HCT116 (cell line): ENCODE measurements around the gene SMIM44. TPM values are rescaled to one million over a fixed set of nuclear protein-coding genes. Genes with fewer than 3 reads are reported as not detected.

Experiments
- ATAC-seq: fragments of 200-7000 bp; cut with Tn5 transposase; 2 replicates; pipeline ENCODE4 v1.9.1; 2020; ENCODE audit warnings: mild to moderate bottlenecking, moderate library complexity
- BruUV-seq: library from RNA; stranded (reverse); fragments of 400-500 nt; replicated peaks from 2 replicates; lab custom pipeline; 2021; lab: Mats Ljungman, UMichigan
- CTCF ChIA-PET: fragments of 300-600 bp; sonication (Branson Sonifier 250); formaldehyde crosslinking; loops from one replicate; lab custom pipeline; 2021; ENCODE audit warnings: antibody characterized with exemption; lab: Charles Lee
- POLR2A ChIA-PET: fragments of 300-600, 350-600 bp; sonication (Branson Sonifier 250); formaldehyde crosslinking; loops from one replicate; lab custom pipeline; 2021; ENCODE audit warnings: antibody characterized with exemption; lab: Charles Lee
- RAD21 ChIA-PET, 2 experiments: fragments of 300-600 bp; sonication (Branson Sonifier 250); formaldehyde crosslinking; loops; one replicate each; lab custom pipeline; 2023; ENCODE audit warnings: low total read pairs in 2 of 2; ENCODE audit not compliant: uncharacterized antibody in 2 of 2, unreplicated experiment in 2 of 2, low non-redundant PET in 1 of 2; lab: Charles Lee
- DNase-seq: peaks from one replicate; pipeline ENCODE4 v3.0.0-alpha.2; 2010; ENCODE audit warnings: low read depth, low spot score
- H2AFZ ChIP-seq: fragments of 200-600 bp; shearing (Covaris generic), sonication (generic); 2 replicates; pipeline ENCODE4 v1.6.1; 2017; ENCODE audit warnings: low read depth, mixed run types, mixed read lengths, antibody characterized with exemption, low read length; ENCODE audit not compliant: poor library complexity, severe bottlenecking
- H3K27ac ChIP-seq: 2 replicates; pipeline ENCODE4 v1.5.1; 2012; ENCODE audit warnings: low read depth, low read length
- H3K27me3 ChIP-seq: fragments of 200-600 bp; sonication (generic); 2 replicates; pipeline ENCODE4 v1.6.1; 2016; ENCODE audit warnings: mixed run types, low read length, mixed read lengths; ENCODE audit not compliant: insufficient read depth
- H3K36me3 ChIP-seq, 2 experiments: fragments of 200-500 bp in 1 of 2; fragments of 200-600 bp in 1 of 2; sonication (Bioruptor generic) in 1 of 2; sonication (generic) in 1 of 2; 2 replicates each; pipeline versions ENCODE4 v1.5.1 to v1.6.1; 2014 to 2016; ENCODE audit warnings: low read length in 2 of 2, inconsistent platforms in 1 of 2, mixed read lengths in 1 of 2, mixed run types in 1 of 2; ENCODE audit not compliant: insufficient read depth in 2 of 2, control insufficient read depth in 1 of 2
- H3K4me1 ChIP-seq, 2 experiments: fragments of 200-600 bp in 1 of 2; sonication (generic) in 1 of 2; 2 replicates each; pipeline versions ENCODE4 v1.5.1 to v1.6.1; 2012 to 2017; ENCODE audit warnings: low read length in 2 of 2, inconsistent platforms in 1 of 2, mild to moderate bottlenecking in 1 of 2, mixed read lengths in 1 of 2, mixed run types in 1 of 2, moderate library complexity in 1 of 2; ENCODE audit not compliant: insufficient read depth in 2 of 2, control insufficient read depth in 1 of 2
- H3K4me2 ChIP-seq: fragments of 200-600 bp; sonication (generic); 2 replicates; pipeline ENCODE4 v1.6.1; 2017; ENCODE audit warnings: mixed run types, low read length, mixed read lengths
- H3K4me3 ChIP-seq, 2 experiments: fragments of 200-600 bp in 1 of 2; sonication (generic) in 1 of 2; replicated peaks in 1 of 2; 2 replicates each; pipeline ENCODE4 v1.5.1; 2011 to 2016; ENCODE audit warnings: low read length in 2 of 2, control low read depth in 1 of 2, low read depth in 1 of 2, mild to moderate bottlenecking in 1 of 2, mixed read lengths in 1 of 2, mixed run types in 1 of 2
- H3K79me2 ChIP-seq: fragments of 200-600 bp; sonication (generic); 2 replicates; pipeline ENCODE4 v1.6.1; 2017; ENCODE audit warnings: mild to moderate bottlenecking, mixed run types, low read length, moderate library complexity, mixed read lengths; ENCODE audit not compliant: insufficient read depth
- H3K9ac ChIP-seq: fragments of 200-600 bp; sonication (generic); 2 replicates; pipeline ENCODE4 v1.6.1; 2016; ENCODE audit warnings: low read length, mixed read lengths
- H3K9me2 ChIP-seq: fragments of 200-600 bp; sonication (generic), shearing (Covaris generic); 2 replicates; pipeline ENCODE4 v1.6.1; 2017; ENCODE audit warnings: mixed run types, mild to moderate bottlenecking, moderate library complexity; ENCODE audit not compliant: insufficient read depth
- H3K9me3 ChIP-seq, 2 experiments: fragments of 200-500 bp in 1 of 2; fragments of 200-600 bp in 1 of 2; sonication (Bioruptor generic) in 1 of 2; sonication (generic) in 1 of 2; 2 replicates each; pipeline ENCODE4 v1.6.1; 2014 to 2017; ENCODE audit warnings: low read length in 2 of 2, mixed read lengths in 2 of 2, inconsistent platforms in 1 of 2, low read depth in 1 of 2, mild to moderate bottlenecking in 1 of 2, mixed run types in 1 of 2, moderate library complexity in 1 of 2; ENCODE audit not compliant: control insufficient read depth in 1 of 2, insufficient read depth in 1 of 2
- H4K20me1 ChIP-seq: fragments of 200-600 bp; sonication (generic), shearing (Covaris generic); 2 replicates; pipeline ENCODE4 v1.6.1; 2017; ENCODE audit warnings: mixed run types, mild to moderate bottlenecking, moderate library complexity; ENCODE audit not compliant: insufficient read depth
- ATF3 ChIP-seq: IDR thresholded peaks from 2 replicates; pipeline ENCODE4 v1.6.1; 2012
- CEBPB ChIP-seq: IDR thresholded peaks from 2 replicates; pipeline ENCODE4 v1.6.1; 2012; ENCODE audit warnings: low read depth
- CTCF ChIP-seq, 3 experiments: fragments of 200-600 bp in 1 of 3; sonication (generic) in 1 of 3; IDR thresholded peaks in 2 of 3; conservative IDR thresholded peaks in 1 of 3; 2 replicates each; pipeline ENCODE4 v1.5.1; 2012 to 2017; ENCODE audit warnings: low read depth in 2 of 3, low read length in 2 of 3, antibody characterized with exemption in 1 of 3, borderline replicate concordance in 1 of 3, control low read depth in 1 of 3, mild to moderate bottlenecking in 1 of 3, mixed read lengths in 1 of 3, mixed run types in 1 of 3, moderate library complexity in 1 of 3; ENCODE audit not compliant: insufficient read depth in 1 of 3
- EZH2 ChIP-seq: fragments of 200-600 bp; sonication (generic); IDR thresholded peaks from 2 replicates; pipeline ENCODE4 v1.6.1; 2017; ENCODE audit warnings: antibody characterized with exemption, mixed run types
- EZH2phosphoT487 ChIP-seq: fragments of 200-600 bp; IDR thresholded peaks from 2 replicates; pipeline ENCODE4 v1.6.1; 2018; ENCODE audit warnings: antibody characterized with exemption, borderline replicate concordance
- FOSL1 ChIP-seq: IDR thresholded peaks from 2 replicates; pipeline ENCODE4 v1.6.1; 2012; ENCODE audit warnings: low read depth
- JUND ChIP-seq: IDR thresholded peaks from 2 replicates; pipeline ENCODE4 v1.6.1; 2012
- MAX ChIP-seq: IDR thresholded peaks from 2 replicates; pipeline ENCODE4 v1.6.1; 2012
- POLR2A ChIP-seq: IDR thresholded peaks from 2 replicates; pipeline ENCODE4 v1.7.0; 2011; ENCODE audit warnings: borderline replicate concordance; ENCODE audit not compliant: insufficient read depth, insufficient read length; ENCODE audit errors: extremely low read depth
- SIN3A ChIP-seq: IDR thresholded peaks from 2 replicates; pipeline ENCODE4 v1.6.1; 2012; ENCODE audit warnings: low read depth
- SRF ChIP-seq: IDR thresholded peaks from 2 replicates; pipeline ENCODE4 v1.6.1; 2012; ENCODE audit warnings: low read depth
- TCF7L2 ChIP-seq: IDR thresholded peaks from 2 replicates; pipeline ENCODE4 v1.7.0; 2011; ENCODE audit warnings: borderline replicate concordance, inconsistent platforms; ENCODE audit not compliant: insufficient read depth, insufficient read length; ENCODE audit errors: extremely low read depth
- YY1 ChIP-seq: IDR thresholded peaks from 2 replicates; pipeline ENCODE4 v1.6.1; 2011; ENCODE audit warnings: low read length, low read depth, moderate library complexity, mild to moderate bottlenecking; ENCODE audit not compliant: insufficient replicate concordance; ENCODE audit errors: extremely low read depth
- ZNF274 ChIP-seq: fragments of 200-500 bp; sonication (Bioruptor generic); IDR thresholded peaks from 2 replicates; pipeline ENCODE4 v1.6.1; 2014; ENCODE audit warnings: mild to moderate bottlenecking, low read depth, low read length, inconsistent platforms
- intact Hi-C: fragments of 100-400 bp; cut with micrococcal nuclease; formaldehyde crosslinking; loops from 2 replicates; pipeline ENCODE4 v1.10.0; 2022
- total RNA-seq: library from RNA; stranded (reverse); gene quantifications from one replicate; pipeline ENCODE4 v1.2.1, GENCODE V29; 2021; ENCODE audit not compliant: unreplicated experiment

SMIM44 gene
- total RNA-seq, 1 experiment from 2014 or later: not detected

- Histone ChIP-seq H3K9me3 (no peaks in the 10 kb centered on the region), H3K27ac (no peak overlapping the region), H4K20me1 (peaks cover 3% of the 10 kb centered on the region; the same call in 1 of the 2 replicates), H3K79me2 (peaks cover 11% of the 10 kb centered on the region; the same call in 1 of the 2 replicates), H3K4me3 (no peak overlapping the region), H3K4me1 (no peaks in the 10 kb centered on the region), H3K4me2 (no peak overlapping the region), H3K9ac (no peak overlapping the region), H3K27me3 (no peaks in the 10 kb centered on the region), H3K36me3 (peaks cover 6 to 21% of the 10 kb centered on the region in 2 experiments; a peak in 3 of 4 replicates), H3K9me2 (no peaks in the 10 kb centered on the region), H2AFZ (no peak overlapping the region)
- CTCF ChIA-PET: no interaction called here
- DNase-seq (no peak), ATAC-seq (no peak)
- intact Hi-C loops: no loop called here
- RAD21 ChIA-PET: no interaction called here
- no TSS peak for BruUV-seq
- no peak for TF ChIP-seq CEBPB
- no peak for TF ChIP-seq JUND
- POLR2A ChIA-PET: interaction anchor here (0.5 kb wide), 1 partner anchor 9 kb away, joined by 3 read pairs; no protein-coding TSS in a partner anchor
Measured at GRCh38 chr19:3459089-3459881, 24.0 kb downstream of the SMIM44 start.

GRCh38 chr19:3458229-3459088, 24.8 kb downstream of the SMIM44 start:
- ChIA-PET CTCF (no interaction called here), RAD21 (no interaction called here), POLR2A (interaction anchor here (0.5 kb wide), 1 partner anchor 8 kb away, joined by 3 read pairs; no protein-coding TSS in a partner anchor)
- Histone ChIP-seq H4K20me1 (peaks cover 3% of the 10 kb centered on the region; the same call in 1 of the 2 replicates), H3K27ac (no peak overlapping the region), H3K9me3 (no peaks in the 10 kb centered on the region), H3K36me3 (peaks cover 6 to 28% of the 10 kb centered on the region in 2 experiments; a peak in 3 of 4 replicates), H3K4me1 (no peaks in the 10 kb centered on the region), H2AFZ (no peak overlapping the region), H3K9ac (no peak overlapping the region), H3K4me2 (no peak overlapping the region), H3K79me2 (peaks cover 11% of the 10 kb centered on the region; the same call in 1 of the 2 replicates), H3K4me3 (no peak overlapping the region), H3K27me3 (no peaks in the 10 kb centered on the region), H3K9me2 (no peaks in the 10 kb centered on the region)
- no TSS peak for BruUV-seq
- no peak for ATAC-seq
- DNase-seq: no peak
- intact Hi-C loops: no loop called here
- no peak for TF ChIP-seq FOSL1
- TF ChIP-seq TCF7L2: no peak
- no peak for TF ChIP-seq YY1
- TF ChIP-seq SRF: no peak
- TF ChIP-seq MAX: no peak
- no peak for TF ChIP-seq SIN3A
- TF ChIP-seq JUND: no peak
- TF ChIP-seq CEBPB: no peak
- TF ChIP-seq CTCF (IDR thresholded peaks at IDR 0.05 in 2 of 3, conservative IDR thresholded peaks at IDR 0.05 in 1 of 3; ENCODE audit: borderline replicate concordance in 1 of 3, insufficient read depth in 1 of 3, low read depth in 2 of 3, low read length in 2 of 3): no peak
- TF ChIP-seq POLR2A: no peak
- TF ChIP-seq ZNF274: no peak
- no peak for TF ChIP-seq ATF3
- TF ChIP-seq EZH2: no peak
- TF ChIP-seq EZH2phosphoT487: no peak
